IMR-90 (cell line): ENCODE data around the gene UNC5B. TPM values are rescaled to one million over a fixed set of nuclear protein-coding genes. Genes with fewer than 3 reads are reported as not detected.
A peak's percentile ranks its signal among the peaks of the same experiment; 100 is the strongest.

ENCODE experiments used
- ATAC-seq: fragments of 200-7000 bp; cut with Tn5 transposase; 2 replicates; pipeline ENCODE4 v1.9.1; 2020; ENCODE audit warnings: low read depth, mild to moderate bottlenecking, moderate library complexity
- BruUV-seq: library from RNA; stranded (reverse); fragments of 400-500 nt; replicated peaks from 2 replicates; lab custom pipeline; 2021; lab: Mats Ljungman, UMichigan
- CTCF ChIA-PET: fragments of 300-600 bp; formaldehyde crosslinking; extraction: SDS; loops from one replicate; lab custom pipeline; 2021; ENCODE audit warnings: antibody characterized with exemption; lab: Yijun Ruan, JAX
- POLR2A ChIA-PET: fragments of 300-600 bp; sonication (Branson Sonifier 250); formaldehyde crosslinking; loops from one replicate; lab custom pipeline; 2022; ENCODE audit warnings: antibody characterized with exemption; ENCODE audit not compliant: unreplicated experiment; lab: Charles Lee
- DNase-seq: peaks from one replicate; pipeline ENCODE4 v3.0.0; 2013
- H2AFZ ChIP-seq: replicated peaks from 2 replicates; pipeline ENCODE3; 2013; ENCODE audit warnings: low read length, mild to moderate bottlenecking; ENCODE audit not compliant: poor library complexity
- H2AK5ac ChIP-seq: 2 replicates; pipeline ENCODE4 v1.6.1; 2013; ENCODE audit warnings: low read depth, low read length, inconsistent platforms
- H2AK9ac ChIP-seq: replicated peaks from 2 replicates; pipeline ENCODE3; 2013; ENCODE audit warnings: mild to moderate bottlenecking, low read depth, low read length, moderate library complexity; ENCODE audit not compliant: poor library complexity
- H2BK120ac ChIP-seq: 2 replicates; pipeline ENCODE4 v1.6.1; 2013; ENCODE audit warnings: low read depth, low read length, inconsistent platforms
- H2BK15ac ChIP-seq: 3 replicates; pipeline ENCODE4 v1.6.1; 2013; ENCODE audit warnings: low read depth, low read length, inconsistent platforms
- H2BK20ac ChIP-seq: 2 replicates; pipeline ENCODE4 v1.6.1; 2013; ENCODE audit warnings: low read depth, mild to moderate bottlenecking, inconsistent platforms, low read length, moderate library complexity
- H2BK5ac ChIP-seq: 2 replicates; pipeline ENCODE4 v1.6.1; 2013; ENCODE audit warnings: mild to moderate bottlenecking, low read depth, low read length, inconsistent platforms; ENCODE audit not compliant: poor library complexity, severe bottlenecking
- H3K14ac ChIP-seq: replicated peaks from 2 replicates; pipeline ENCODE4 v1.6.1; 2013; ENCODE audit warnings: low read depth, low read length, inconsistent platforms
- H3K18ac ChIP-seq: 2 replicates; pipeline ENCODE4 v1.6.1; 2013; ENCODE audit warnings: low read depth, low read length, control low read depth
- H3K23ac ChIP-seq: 2 replicates; pipeline ENCODE4 v1.6.1; 2013; ENCODE audit warnings: low read depth, low read length, inconsistent platforms
- H3K27ac ChIP-seq: 2 replicates; pipeline ENCODE4 v1.5.1; 2013; ENCODE audit warnings: mild to moderate bottlenecking, control low read depth, low read length; ENCODE audit not compliant: insufficient read depth
- H3K27me3 ChIP-seq: 2 replicates; pipeline ENCODE4 v1.6.1; 2013; ENCODE audit warnings: low read length; ENCODE audit not compliant: control insufficient read depth, insufficient read depth
- H3K36me3 ChIP-seq: 2 replicates; pipeline ENCODE4 v1.6.1; 2013; ENCODE audit warnings: low read length, mixed read lengths; ENCODE audit not compliant: control insufficient read depth, insufficient read depth
- H3K4ac ChIP-seq: 2 replicates; pipeline ENCODE4 v1.6.1; 2013; ENCODE audit warnings: low read depth, low read length, inconsistent platforms
- H3K4me1 ChIP-seq: 2 replicates; pipeline ENCODE4 v1.6.1; 2013; ENCODE audit warnings: low read length, mixed read lengths; ENCODE audit not compliant: control insufficient read depth, insufficient read depth
- H3K4me2 ChIP-seq: 2 replicates; pipeline ENCODE4 v1.6.1; 2013; ENCODE audit warnings: low read depth, mild to moderate bottlenecking, control low read depth, low read length, moderate library complexity
- H3K4me3 ChIP-seq: 2 replicates; pipeline ENCODE4 v1.5.1; 2013; ENCODE audit warnings: low read depth, mild to moderate bottlenecking, control low read depth, low read length, moderate library complexity; ENCODE audit not compliant: insufficient read depth
- H3K56ac ChIP-seq: 2 replicates; pipeline ENCODE4 v1.6.1; 2013; ENCODE audit warnings: low read length, inconsistent platforms; ENCODE audit not compliant: insufficient read depth; ENCODE audit errors: extremely low read depth
- H3K79me1 ChIP-seq, 2 experiments: 2 replicates each; pipeline ENCODE4 v1.6.1; 2013; ENCODE audit warnings: low read length in 2 of 2, inconsistent platforms in 1 of 2, low read depth in 1 of 2
- H3K9ac ChIP-seq: 2 replicates; pipeline ENCODE4 v1.6.1; 2013; ENCODE audit warnings: low read depth, low read length, control low read depth
- H3K9me1 ChIP-seq: 2 replicates; pipeline ENCODE4 v1.6.1; 2013; ENCODE audit warnings: low read length, inconsistent platforms; ENCODE audit not compliant: insufficient read depth
- H3K9me3 ChIP-seq: 2 replicates; pipeline ENCODE4 v1.6.1; 2013; ENCODE audit warnings: low read length; ENCODE audit not compliant: control insufficient read depth, insufficient read depth
- H4K20me1 ChIP-seq: 2 replicates; pipeline ENCODE4 v1.6.1; 2013; ENCODE audit warnings: low read length, inconsistent platforms; ENCODE audit not compliant: insufficient read depth
- H4K5ac ChIP-seq: 2 replicates; pipeline ENCODE4 v1.6.1; 2013; ENCODE audit warnings: mild to moderate bottlenecking, low read depth, low read length, control low read depth
- H4K8ac ChIP-seq, 2 experiments: 2 replicates each; pipeline ENCODE4 v1.6.1; 2013; ENCODE audit warnings: low read depth in 2 of 2, low read length in 2 of 2, control low read depth in 1 of 2, inconsistent platforms in 1 of 2
- H4K91ac ChIP-seq: 2 replicates; pipeline ENCODE4 v1.6.1; 2013; ENCODE audit warnings: low read depth, low read length, inconsistent platforms; ENCODE audit not compliant: insufficient read depth
- BHLHE40 ChIP-seq: fragments of 150-350 bp; IDR thresholded peaks from 2 replicates; pipeline ENCODE4 v1.6.1; 2016; ENCODE audit warnings: mild to moderate bottlenecking, low read depth, low read length
- CEBPB ChIP-seq: IDR thresholded peaks from 2 replicates; pipeline ENCODE4 v1.6.1; 2012; ENCODE audit warnings: low read depth, low read length, improper control_type of control experiment
- CTCF ChIP-seq: conservative IDR thresholded peaks from 2 replicates; pipeline ENCODE4 v1.5.1; 2012; ENCODE audit warnings: mild to moderate bottlenecking, low read depth, low read length, improper control_type of control experiment
- ELK1 ChIP-seq: fragments of 150-350 bp; IDR thresholded peaks from 2 replicates; pipeline ENCODE4 v1.6.1; 2016; ENCODE audit warnings: low read depth, mild to moderate bottlenecking, low read length, moderate library complexity, borderline replicate concordance
- MAFK ChIP-seq: IDR thresholded peaks from 2 replicates; pipeline ENCODE4 v1.6.1; 2012; ENCODE audit warnings: low read depth, low read length, improper control_type of control experiment
- MAZ ChIP-seq: IDR thresholded peaks from 2 replicates; pipeline ENCODE4 v1.6.1; 2012; ENCODE audit warnings: low read depth, mild to moderate bottlenecking, low read length, improper control_type of control experiment, moderate library complexity, borderline replicate concordance
- MXI1 ChIP-seq: IDR thresholded peaks from 2 replicates; pipeline ENCODE4 v1.6.1; 2012; ENCODE audit warnings: low read depth, mild to moderate bottlenecking, low read length, moderate library complexity, borderline replicate concordance
- RAD21 ChIP-seq: IDR thresholded peaks from 2 replicates; pipeline ENCODE4 v1.6.1; 2012; ENCODE audit warnings: low read length, improper control_type of control experiment
- SMC3 ChIP-seq: fragments of 150-350 bp; IDR thresholded peaks from 2 replicates; pipeline ENCODE4 v1.6.1; 2016; ENCODE audit warnings: low read depth, mild to moderate bottlenecking, antibody characterized with exemption, low read length, moderate library complexity
- USF2 ChIP-seq: fragments of 150-350 bp; IDR thresholded peaks from 2 replicates; pipeline ENCODE4 v1.6.1; 2017; ENCODE audit warnings: mild to moderate bottlenecking, antibody characterized with exemption, low read length, low read depth
- WGBS, 2 experiments: methylation state at CpG; one replicate each; pipeline versions ENCODE4 v1.1.5 to v1.1.7; 2013; ENCODE audit warnings: missing lambda C conversion rate in 2 of 2; ENCODE audit not compliant: insufficient read length in 1 of 2; ENCODE audit errors: extremely low coverage in 2 of 2; 5-methylcytosine and 5-hydroxymethylcytosine counted together
- dilution Hi-C: fragments of 300-500 bp; cut with HindIII; formaldehyde crosslinking; loops from one replicate; pipeline ENCODE4 v1.14.3; 2018; ENCODE audit warnings: low sequenced_read_pairs; ENCODE audit not compliant: unreplicated experiment
- in situ Hi-C: fragments of 300-500 bp; cut with MboI; formaldehyde crosslinking; loops from 3 replicates; pipeline ENCODE4 v1.14.3; 2019; ENCODE audit warnings: low sequenced_read_pairs, inconsistent platforms, mixed read lengths
- intact Hi-C: fragments of 100-400 bp; cut with micrococcal nuclease; formaldehyde crosslinking; loops from 2 replicates; pipeline ENCODE4 v1.10.0; 2022
- polyA plus RNA-seq, 3 experiments: library from polyadenylated mRNA; depleted of rRNA; stranded (reverse); fragments of >200 nt; gene quantifications; 2 replicates each; pipeline ENCODE4 v1.2.3, GENCODE V29; 2012; ENCODE audit warnings: low replicate concordance in 1 of 3
- total RNA-seq: library from RNA; depleted of rRNA; stranded (reverse); fragments of >200 nt; gene quantifications from 2 replicates; pipeline ENCODE4 v1.2.3, GENCODE V29; 2012

UNC5B gene
- total and polyA plus RNA-seq, 2 of the 4 experiments (the other 2 are of a cell fraction), result 1.6 to 4.2 TPM

GRCh38 chr10:71282323-71282680, 69.9 kb downstream of the UNC5B start:
- no peak overlapping the region for H4K8ac ChIP-seq
- H2BK20ac ChIP-seq, result no peak overlapping the region
- TF ChIP-seq BHLHE40 (no peak), CTCF (no peak), MAZ (no peak), CEBPB (no peak), MAFK (no peak), USF2 (no peak), ELK1 (no peak), RAD21 (no peak), SMC3 (no peak), MXI1 (no peak)
- no peak overlapping the region for H3K14ac ChIP-seq
- peaks cover 3% of the 10 kb centered on the region; the same call in 1 of the 2 replicates for H3K36me3 ChIP-seq
- dilution Hi-C loops, result no loop called here
- no peak overlapping the region for H2BK5ac ChIP-seq
- no peak overlapping the region for H3K4me3 ChIP-seq
- DNase-seq, result no peak
- H3K23ac ChIP-seq, result no peak overlapping the region
- H2BK15ac ChIP-seq, result no peak overlapping the region
- intact Hi-C loops, result no loop called here
- no peak overlapping the region for H3K4me2 ChIP-seq
- H3K4me1 ChIP-seq, result peaks cover 9% of the 10 kb centered on the region; the same call in 1 of the 2 replicates
- no peak overlapping the region for H2BK120ac ChIP-seq
- no peak overlapping the region for H3K9ac ChIP-seq
- no peaks in the 10 kb centered on the region for H3K79me1 ChIP-seq
- H3K4ac ChIP-seq, result no peak overlapping the region
- ChIA-PET CTCF (no interaction called here), POLR2A (no interaction called here)
- no peaks in the 10 kb centered on the region for H3K9me1 ChIP-seq
- in situ Hi-C loops, result no loop called here
- H3K27ac ChIP-seq, result no peak overlapping the region
- no CpG with 5 or more reads among the region's 2 CpGs for WGBS, 2 experiments
- H2AK9ac ChIP-seq, result peak overlapping the region; percentile 37
- no peak overlapping the region for H4K91ac ChIP-seq
- H4K20me1 ChIP-seq, result no peaks in the 10 kb centered on the region
- no peak overlapping the region for H3K18ac ChIP-seq
- no peak overlapping the region for H3K56ac ChIP-seq
- H2AFZ ChIP-seq, result no peak overlapping the region
- no peaks in the 10 kb centered on the region for H3K9me3 ChIP-seq
- H3K27me3 ChIP-seq, result no peaks in the 10 kb centered on the region
- no peak for ATAC-seq
- H2AK5ac ChIP-seq, result 0 out of 2 replicates have a peak overlapping the region, but pooled peaks have one; percentile 39
- BruUV-seq, result no TSS peak
- H4K5ac ChIP-seq, result no peak overlapping the region
